GM10248 (cell line): Measurements from ENCODE around the gene PNPLA1.

Experiments
- CTCF ChIA-PET: fragments of 300-600 bp; sonication (Branson Sonifier 250); formaldehyde crosslinking; extraction: SDS; loops from one replicate; lab custom pipeline; 2021; ENCODE audit warnings: antibody characterized with exemption; lab: Yijun Ruan, JAX
- POLR2A ChIA-PET: fragments of 350-650 bp; sonication (Branson Sonifier 250); formaldehyde crosslinking; extraction: SDS; loops from one replicate; lab custom pipeline; 2020; ENCODE audit warnings: antibody characterized with exemption; lab: Yijun Ruan, JAX
- DNase-seq: peaks from one replicate; pipeline ENCODE4 v3.0.0; 2012; ENCODE audit errors: extremely low spot score
- TF ChIP-seq, protein P1 (sequence below): IDR thresholded peaks from 2 replicates; pipeline ENCODE4 v1.5.1; 2012; ENCODE audit warnings: mild to moderate bottlenecking, low read depth; ENCODE audit errors: extremely low read depth, missing control alignments, control extremely low read depth

The PNPLA1 gene

DNA sequence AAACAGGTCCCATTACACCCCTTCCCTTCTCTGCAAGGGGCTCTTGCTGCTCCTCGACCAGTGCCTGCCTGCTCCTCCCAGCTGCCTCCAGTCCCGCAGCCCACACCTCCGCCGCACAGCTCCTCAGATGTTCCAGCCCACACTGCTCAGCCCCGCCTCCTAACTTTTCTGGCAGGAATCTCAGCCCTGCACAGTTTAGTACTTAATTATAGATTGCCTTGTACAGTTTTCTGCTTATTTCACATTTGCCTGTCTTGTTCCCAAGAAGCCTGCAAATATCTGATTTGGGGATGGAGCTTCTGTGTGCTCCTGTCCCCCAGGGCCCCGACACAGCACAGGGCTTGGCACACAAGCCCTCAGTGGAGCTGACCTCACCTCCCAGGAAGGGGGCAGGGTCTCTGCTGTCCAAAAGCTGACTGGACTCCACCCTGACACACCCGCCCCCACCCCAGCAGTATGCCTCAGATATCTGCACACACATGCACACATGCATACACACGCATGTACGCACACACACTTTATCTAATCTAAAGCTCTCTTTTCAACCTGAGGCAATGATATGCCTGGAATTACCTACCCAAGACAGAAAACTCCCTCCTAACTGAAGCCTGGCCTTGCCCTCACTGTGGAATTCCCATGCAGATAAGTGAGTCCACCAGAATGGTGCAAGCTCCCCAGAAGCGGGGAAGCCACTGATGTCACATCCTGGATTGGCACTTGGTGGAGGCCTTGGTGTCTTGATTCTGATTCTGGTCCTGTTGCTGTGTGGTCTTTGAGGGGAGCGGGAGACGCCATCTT lies 1.2 kb upstream of the PNPLA1 start:
- POLR2A ChIA-PET = no interaction called here
- CTCF ChIA-PET = interaction anchor here (0.9 to 2.0 kb wide), 3 partner anchors 12 to 34 kb away, joined by 3 to 4 read pairs (median 4); no protein-coding TSS in a partner anchor
- no peak for DNase-seq
- TF ChIP-seq, protein P1, sequence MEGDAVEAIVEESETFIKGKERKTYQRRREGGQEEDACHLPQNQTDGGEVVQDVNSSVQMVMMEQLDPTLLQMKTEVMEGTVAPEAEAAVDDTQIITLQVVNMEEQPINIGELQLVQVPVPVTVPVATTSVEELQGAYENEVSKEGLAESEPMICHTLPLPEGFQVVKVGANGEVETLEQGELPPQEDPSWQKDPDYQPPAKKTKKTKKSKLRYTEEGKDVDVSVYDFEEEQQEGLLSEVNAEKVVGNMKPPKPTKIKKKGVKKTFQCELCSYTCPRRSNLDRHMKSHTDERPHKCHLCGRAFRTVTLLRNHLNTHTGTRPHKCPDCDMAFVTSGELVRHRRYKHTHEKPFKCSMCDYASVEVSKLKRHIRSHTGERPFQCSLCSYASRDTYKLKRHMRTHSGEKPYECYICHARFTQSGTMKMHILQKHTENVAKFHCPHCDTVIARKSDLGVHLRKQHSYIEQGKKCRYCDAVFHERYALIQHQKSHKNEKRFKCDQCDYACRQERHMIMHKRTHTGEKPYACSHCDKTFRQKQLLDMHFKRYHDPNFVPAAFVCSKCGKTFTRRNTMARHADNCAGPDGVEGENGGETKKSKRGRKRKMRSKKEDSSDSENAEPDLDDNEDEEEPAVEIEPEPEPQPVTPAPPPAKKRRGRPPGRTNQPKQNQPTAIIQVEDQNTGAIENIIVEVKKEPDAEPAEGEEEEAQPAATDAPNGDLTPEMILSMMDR = no peak

DNA sequence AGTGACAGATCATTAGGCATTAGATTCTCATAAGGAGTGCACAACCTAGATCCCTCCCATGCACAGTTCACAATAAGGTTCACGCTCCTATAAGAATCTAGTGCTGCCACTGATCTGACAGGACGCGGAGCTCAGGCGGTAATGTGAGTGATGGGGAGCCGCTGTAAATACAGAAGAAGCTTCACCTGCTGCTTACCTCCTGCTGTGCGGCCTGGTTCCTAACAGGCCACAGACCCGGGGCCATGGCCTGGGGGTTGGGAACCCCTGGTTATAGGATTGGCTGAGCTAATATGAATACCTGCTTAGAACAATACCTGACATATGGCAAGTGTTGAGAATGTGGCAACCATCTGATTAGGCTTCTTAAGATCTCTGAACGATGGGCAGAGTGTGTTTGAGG lies 2.4 kb downstream of the PNPLA1 start:
- DNase-seq = no peak
- ChIA-PET POLR2A (no interaction called here), CTCF (interaction anchor here (0.8 to 2.1 kb wide), 4 partner anchors 9 to 15 kb away, joined by 3 to 5 read pairs (median 4); no protein-coding TSS in a partner anchor)
- TF ChIP-seq, protein P1 = no peak

DNA sequence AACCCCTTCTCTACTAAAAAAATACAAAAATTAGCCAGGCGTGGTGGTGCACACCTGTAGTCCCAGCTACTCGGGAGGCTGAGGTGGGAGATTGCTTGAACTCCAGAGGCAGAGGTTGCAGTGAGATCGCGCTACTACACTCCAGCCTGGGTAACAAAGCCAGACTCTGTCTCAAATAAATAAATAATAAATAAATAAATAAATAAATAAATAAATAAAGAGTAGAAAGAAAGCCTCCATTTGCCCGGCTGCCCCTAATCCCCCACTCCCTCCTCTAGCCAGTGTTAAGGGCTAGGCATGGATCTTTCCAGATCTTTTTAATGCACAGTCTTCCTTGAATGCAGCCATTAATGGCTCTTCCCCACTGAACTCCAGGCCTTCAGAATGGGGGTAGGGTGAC lies 3.2 kb downstream of the PNPLA1 start:
- no peak for DNase-seq
- TF ChIP-seq, protein P1 = no peak
- ChIA-PET POLR2A (no interaction called here), CTCF (no interaction called here)

DNA sequence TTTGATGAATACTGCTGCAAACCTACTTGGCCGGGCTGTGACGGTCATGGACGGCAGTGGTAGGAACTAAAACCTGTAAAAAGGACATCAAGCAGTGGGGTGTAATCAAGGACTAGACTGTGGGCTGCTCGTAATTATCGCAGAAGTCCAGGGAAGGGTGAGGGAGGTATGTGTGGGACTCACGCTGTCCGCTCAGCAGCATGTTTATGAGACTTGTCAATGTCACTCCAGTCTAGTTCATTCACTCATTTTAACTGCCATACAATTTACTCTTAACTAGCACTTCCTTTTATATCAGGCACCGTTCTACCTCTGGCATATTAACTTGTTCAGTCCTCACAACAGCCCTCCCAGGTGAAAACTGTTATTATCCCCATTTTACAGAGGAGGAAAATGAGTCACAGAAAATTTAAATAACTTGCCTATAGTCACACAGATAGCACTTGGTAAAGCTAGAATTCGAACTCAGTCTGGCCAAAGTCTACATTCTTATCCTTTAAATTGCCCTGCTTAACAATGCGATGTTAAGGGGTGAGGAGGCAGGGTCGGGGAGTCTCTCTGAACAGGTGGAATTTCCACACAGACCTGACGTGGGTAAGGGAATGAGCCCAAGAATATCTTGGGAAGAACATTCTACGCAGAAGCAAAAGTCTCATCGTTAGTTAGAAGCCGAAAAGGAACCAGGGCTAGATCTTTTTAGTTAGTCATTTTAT lies 4.1 kb downstream of the PNPLA1 start:
- no peak for DNase-seq
- ChIA-PET CTCF (no interaction called here), POLR2A (no interaction called here)
- TF ChIP-seq, protein P1 = no peak

DNA sequence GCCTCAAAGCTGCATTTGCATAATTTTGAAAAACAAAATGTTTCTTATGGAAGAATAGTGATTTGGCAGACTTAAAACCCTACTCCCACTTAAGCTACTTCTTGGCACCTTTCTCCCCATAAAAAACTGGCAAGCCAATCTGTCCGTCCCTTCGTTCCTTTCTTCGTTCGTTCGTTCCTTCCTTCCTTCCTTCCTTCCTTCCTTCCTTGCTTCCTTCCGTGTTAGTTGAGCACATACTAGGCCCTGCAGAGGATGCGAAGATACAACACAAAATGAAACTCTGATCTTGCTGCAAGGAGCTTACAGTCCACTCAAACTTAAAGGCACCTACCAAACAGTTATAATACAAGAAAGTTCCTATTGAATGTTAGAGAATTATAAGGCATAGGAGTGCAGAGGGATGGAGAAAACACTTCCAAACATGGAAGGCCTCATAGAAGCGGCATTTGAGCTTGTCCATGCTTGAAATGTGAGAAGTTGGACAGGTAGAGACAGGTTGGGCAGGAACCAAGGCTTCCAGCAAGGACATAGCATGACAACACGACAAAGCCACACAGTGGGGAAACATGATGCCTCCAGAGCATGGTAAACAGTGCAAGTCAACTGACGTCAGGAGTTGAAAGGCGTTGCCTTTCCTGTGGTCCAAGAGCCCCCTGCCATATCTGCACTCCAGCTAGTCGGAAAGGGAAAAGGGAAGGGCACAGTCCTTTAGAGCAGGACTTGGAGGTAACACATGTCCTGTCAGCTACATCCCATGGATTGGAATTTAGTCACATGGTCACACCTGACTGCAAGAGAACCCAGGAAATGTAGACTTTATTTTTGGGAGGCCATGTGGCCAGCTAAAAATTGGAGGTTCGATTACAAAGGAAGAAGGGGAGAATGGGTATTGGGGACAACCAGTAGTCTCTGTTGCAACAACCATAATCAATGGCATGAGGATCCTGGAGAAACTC lies 7.0 kb downstream of the PNPLA1 start:
- TF ChIP-seq, protein P1 = no peak
- POLR2A ChIA-PET = no interaction called here
- no peak for DNase-seq
- CTCF ChIA-PET = interaction anchor here (0.7 to 1.8 kb wide), 4 partner anchors 19 to 83 kb away, joined by 3 to 6 read pairs (median 3); no protein-coding TSS in a partner anchor
